Measurements from ENCODE around the gene MRPL54. TPM values are rescaled to one million over a fixed set of nuclear protein-coding genes. Genes with fewer than 3 reads are reported as not detected.

Gene MRPL54
- total RNA-seq, 1 donor from 2014 or later = 34.4 TPM

GRCh38 chr19:3725121-3725520 is 37.4 kb upstream of the MRPL54 start:
- Histone ChIP-seq H3K4me1 (ENCODE audit: control insufficient read depth in 3 of 3, insufficient read depth in 3 of 3, low read length in 3 of 3) (peaks cover 0 to 7% (median 2%) of the 10 kb centered on the region in 3 donors), H3K9me3 (ENCODE audit: control insufficient read depth in 3 of 3, low read length in 3 of 3) (no peaks in the 10 kb centered on the region), H3K9ac (ENCODE audit: low read depth in 1 of 3, low read length in 3 of 3) (no peak overlapping the region), H3K36me3 (ENCODE audit: control insufficient read depth in 3 of 3, insufficient read depth in 3 of 3, low read length in 3 of 3) (no peaks in the 10 kb centered on the region), H3K4me3 (ENCODE audit: low read length in 3 of 3) (no peak overlapping the region), H3K27me3 (ENCODE audit: control insufficient read depth in 3 of 3, insufficient read depth in 3 of 3, low read length in 3 of 3) (peaks cover 26 to 41% (median 31%) of the 10 kb centered on the region in 3 donors), H3K27ac (ENCODE audit: low read depth, low read length) (no peak overlapping the region)

GRCh38 chr19:3725640-3726310 is 36.7 kb upstream of the MRPL54 start:
- H3K36me3 ChIP-seq (ENCODE audit: control insufficient read depth in 3 of 3, insufficient read depth in 3 of 3, low read length in 3 of 3) = no peaks in the 10 kb centered on the region
- no peaks in the 10 kb centered on the region for H3K9me3 ChIP-seq (ENCODE audit: control insufficient read depth in 3 of 3, low read length in 3 of 3)
- H3K4me3 ChIP-seq (ENCODE audit: low read length in 3 of 3) = no peak overlapping the region
- H3K27me3 ChIP-seq (ENCODE audit: control insufficient read depth in 3 of 3, insufficient read depth in 3 of 3, low read length in 3 of 3) = peaks cover 20 to 35% (median 25%) of the 10 kb centered on the region in 3 donors
- H3K4me1 ChIP-seq (ENCODE audit: control insufficient read depth in 3 of 3, insufficient read depth in 3 of 3, low read length in 3 of 3) = peaks cover 0 to 7% (median 2%) of the 10 kb centered on the region in 3 donors
- peak overlapping the region in 1 of 3 donors; percentile 33 for H3K9ac ChIP-seq (ENCODE audit: low read depth in 1 of 3, low read length in 3 of 3)
- H3K27ac ChIP-seq (ENCODE audit: low read depth, low read length) = no peak overlapping the region

GRCh38 chr19:3730457-3730958 is 32.0 kb upstream of the MRPL54 start:
- no peak overlapping the region for H3K9ac ChIP-seq (ENCODE audit: low read depth in 1 of 3, low read length in 3 of 3)
- no peaks in the 10 kb centered on the region for H3K9me3 ChIP-seq (ENCODE audit: control insufficient read depth in 3 of 3, low read length in 3 of 3)
- peaks cover 2 to 14% (median 5%) of the 10 kb centered on the region in 3 donors for H3K27me3 ChIP-seq (ENCODE audit: control insufficient read depth in 3 of 3, insufficient read depth in 3 of 3, low read length in 3 of 3)
- no peak overlapping the region for H3K4me3 ChIP-seq (ENCODE audit: low read length in 3 of 3)
- H3K4me1 ChIP-seq (ENCODE audit: control insufficient read depth in 3 of 3, insufficient read depth in 3 of 3, low read length in 3 of 3) = no peaks in the 10 kb centered on the region
- no peak overlapping the region for H3K27ac ChIP-seq (ENCODE audit: low read depth, low read length)
- no peaks in the 10 kb centered on the region for H3K36me3 ChIP-seq (ENCODE audit: control insufficient read depth in 3 of 3, insufficient read depth in 3 of 3, low read length in 3 of 3)

- H3K4me1 ChIP-seq (ENCODE audit: control insufficient read depth in 3 of 3, insufficient read depth in 3 of 3, low read length in 3 of 3) = no peaks in the 10 kb centered on the region
- no peaks in the 10 kb centered on the region for H3K36me3 ChIP-seq (ENCODE audit: control insufficient read depth in 3 of 3, insufficient read depth in 3 of 3, low read length in 3 of 3)
- no peak overlapping the region for H3K27ac ChIP-seq (ENCODE audit: low read depth, low read length)
- no peak overlapping the region for H3K4me3 ChIP-seq (ENCODE audit: low read length in 3 of 3)
- peaks cover 9 to 16% (median 9%) of the 10 kb centered on the region in 3 donors for H3K27me3 ChIP-seq (ENCODE audit: control insufficient read depth in 3 of 3, insufficient read depth in 3 of 3, low read length in 3 of 3)
- no peaks in the 10 kb centered on the region for H3K9me3 ChIP-seq (ENCODE audit: control insufficient read depth in 3 of 3, low read length in 3 of 3)
- H3K9ac ChIP-seq (ENCODE audit: low read depth in 1 of 3, low read length in 3 of 3) = no peak overlapping the region
These were observed 30.4 kb upstream of the MRPL54 start for GRCh38 chr19:3732108-3732507.

DNA sequence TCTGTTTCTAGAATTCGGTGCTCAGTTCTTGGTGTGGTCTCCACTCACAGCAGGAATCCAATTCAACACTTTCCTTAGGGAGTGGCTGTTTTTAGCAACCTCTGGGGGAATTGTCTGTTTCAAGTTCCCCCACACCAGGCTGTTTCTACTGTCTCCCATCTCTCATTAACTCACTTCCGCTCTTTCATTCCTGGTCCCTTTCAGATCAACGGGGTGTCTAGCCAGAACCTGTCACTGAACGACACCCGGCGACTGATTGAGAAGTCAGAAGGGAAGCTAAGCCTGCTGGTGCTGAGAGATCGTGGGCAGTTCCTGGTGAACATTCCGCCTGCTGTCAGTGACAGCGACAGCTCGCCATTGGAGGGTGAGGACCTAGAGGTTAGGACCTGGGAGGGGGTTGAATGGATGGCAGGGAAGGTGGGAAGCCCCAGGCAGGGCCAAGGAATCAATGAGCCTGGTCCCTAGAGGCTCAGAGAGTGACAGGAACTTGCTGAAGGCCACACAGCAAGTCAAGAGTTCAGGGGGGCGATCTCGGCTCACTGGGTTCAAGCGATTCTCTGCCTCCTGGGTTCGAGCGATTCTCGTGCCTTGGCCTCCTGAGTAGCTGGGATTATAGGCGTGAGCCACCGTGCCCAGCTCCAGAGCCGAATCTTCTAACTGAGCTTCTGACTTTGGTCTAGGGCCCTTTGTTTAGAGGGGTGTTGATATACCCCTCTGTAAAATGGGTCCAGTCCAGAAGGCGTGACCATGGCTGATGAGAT is 28.8 kb upstream of the MRPL54 start:
- H3K9ac ChIP-seq (ENCODE audit: low read depth in 1 of 3, low read length in 3 of 3) = no peak overlapping the region
- H3K27me3 ChIP-seq (ENCODE audit: control insufficient read depth in 3 of 3, insufficient read depth in 3 of 3, low read length in 3 of 3) = peaks cover 19 to 23% (median 22%) of the 10 kb centered on the region in 3 donors
- no peak overlapping the region for H3K4me3 ChIP-seq (ENCODE audit: low read length in 3 of 3)
- no peaks in the 10 kb centered on the region for H3K9me3 ChIP-seq (ENCODE audit: control insufficient read depth in 3 of 3, low read length in 3 of 3)
- H3K27ac ChIP-seq (ENCODE audit: low read depth, low read length) = no peak overlapping the region
- H3K36me3 ChIP-seq (ENCODE audit: control insufficient read depth in 3 of 3, insufficient read depth in 3 of 3, low read length in 3 of 3) = no peaks in the 10 kb centered on the region
- no peaks in the 10 kb centered on the region for H3K4me1 ChIP-seq (ENCODE audit: control insufficient read depth in 3 of 3, insufficient read depth in 3 of 3, low read length in 3 of 3)

- Histone ChIP-seq H3K4me1 (ENCODE audit: control insufficient read depth in 3 of 3, insufficient read depth in 3 of 3, low read length in 3 of 3) (no peaks in the 10 kb centered on the region), H3K36me3 (ENCODE audit: control insufficient read depth in 3 of 3, insufficient read depth in 3 of 3, low read length in 3 of 3) (no peaks in the 10 kb centered on the region), H3K9me3 (ENCODE audit: control insufficient read depth in 3 of 3, low read length in 3 of 3) (no peaks in the 10 kb centered on the region), H3K27me3 (ENCODE audit: control insufficient read depth in 3 of 3, insufficient read depth in 3 of 3, low read length in 3 of 3) (peaks cover 19 to 23% (median 22%) of the 10 kb centered on the region in 3 donors), H3K9ac (ENCODE audit: low read depth in 1 of 3, low read length in 3 of 3) (no peak overlapping the region), H3K4me3 (ENCODE audit: low read length in 3 of 3) (no peak overlapping the region), H3K27ac (ENCODE audit: low read depth, low read length) (no peak overlapping the region)
These were observed 28.2 kb upstream of the MRPL54 start for GRCh38 chr19:3734310-3734600.

DNA sequence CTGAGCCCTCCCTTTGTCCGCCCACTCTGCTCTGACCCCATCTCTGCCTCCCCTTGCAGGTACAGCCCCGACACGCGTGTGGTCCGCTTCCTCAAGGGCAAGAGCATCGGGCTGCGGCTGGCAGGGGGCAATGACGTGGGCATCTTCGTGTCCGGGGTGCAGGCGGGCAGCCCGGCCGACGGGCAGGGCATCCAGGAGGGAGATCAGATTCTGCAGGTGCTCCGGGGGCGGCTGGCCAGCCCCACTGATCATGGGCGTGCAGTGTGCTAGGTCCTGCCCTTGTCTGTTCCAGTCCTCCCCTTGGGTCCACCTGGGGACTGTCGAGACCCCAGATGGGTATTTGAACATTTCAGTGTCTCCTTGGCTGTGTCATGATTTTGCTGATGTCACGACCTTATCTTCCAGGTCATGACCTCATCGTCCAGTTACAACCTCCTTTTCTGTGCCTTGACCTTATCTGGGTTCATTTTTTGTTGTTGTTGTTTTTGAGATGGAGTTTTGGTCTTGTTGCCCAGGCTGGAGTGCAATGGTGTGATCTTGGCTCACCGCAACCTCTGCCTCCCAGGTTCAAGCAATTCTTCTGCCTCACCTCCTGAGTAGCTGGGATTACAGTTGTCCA is 26.3 kb upstream of the MRPL54 start:
- H3K36me3 ChIP-seq (ENCODE audit: control insufficient read depth in 3 of 3, insufficient read depth in 3 of 3, low read length in 3 of 3) = no peaks in the 10 kb centered on the region
- no peaks in the 10 kb centered on the region for H3K9me3 ChIP-seq (ENCODE audit: control insufficient read depth in 3 of 3, low read length in 3 of 3)
- no peak overlapping the region for H3K9ac ChIP-seq (ENCODE audit: low read depth in 1 of 3, low read length in 3 of 3)
- peaks cover 19 to 23% (median 22%) of the 10 kb centered on the region in 3 donors for H3K27me3 ChIP-seq (ENCODE audit: control insufficient read depth in 3 of 3, insufficient read depth in 3 of 3, low read length in 3 of 3)
- no peak overlapping the region for H3K4me3 ChIP-seq (ENCODE audit: low read length in 3 of 3)
- no peak overlapping the region for H3K27ac ChIP-seq (ENCODE audit: low read depth, low read length)
- no peaks in the 10 kb centered on the region for H3K4me1 ChIP-seq (ENCODE audit: control insufficient read depth in 3 of 3, insufficient read depth in 3 of 3, low read length in 3 of 3)

GRCh38 chr19:3737487-3738205 is 24.8 kb upstream of the MRPL54 start:
- Histone ChIP-seq H3K27ac (ENCODE audit: low read depth, low read length) (no peak overlapping the region), H3K9ac (ENCODE audit: low read depth in 1 of 3, low read length in 3 of 3) (no peak overlapping the region), H3K27me3 (ENCODE audit: control insufficient read depth in 3 of 3, insufficient read depth in 3 of 3, low read length in 3 of 3) (peaks cover 19 to 23% (median 22%) of the 10 kb centered on the region in 3 donors), H3K9me3 (ENCODE audit: control insufficient read depth in 3 of 3, low read length in 3 of 3) (no peaks in the 10 kb centered on the region), H3K4me3 (ENCODE audit: low read length in 3 of 3) (no peak overlapping the region), H3K36me3 (ENCODE audit: control insufficient read depth in 3 of 3, insufficient read depth in 3 of 3, low read length in 3 of 3) (no peaks in the 10 kb centered on the region), H3K4me1 (ENCODE audit: control insufficient read depth in 3 of 3, insufficient read depth in 3 of 3, low read length in 3 of 3) (no peaks in the 10 kb centered on the region)

GRCh38 chr19:3738477-3739220 is 23.8 kb upstream of the MRPL54 start:
- Histone ChIP-seq H3K36me3 (ENCODE audit: control insufficient read depth in 3 of 3, insufficient read depth in 3 of 3, low read length in 3 of 3) (no peaks in the 10 kb centered on the region), H3K9me3 (ENCODE audit: control insufficient read depth in 3 of 3, low read length in 3 of 3) (peaks cover 0 to 2% (median 0%) of the 10 kb centered on the region in 3 donors), H3K27me3 (ENCODE audit: control insufficient read depth in 3 of 3, insufficient read depth in 3 of 3, low read length in 3 of 3) (peaks cover 18 to 23% (median 22%) of the 10 kb centered on the region in 3 donors), H3K9ac (ENCODE audit: low read depth in 1 of 3, low read length in 3 of 3) (no peak overlapping the region), H3K4me1 (ENCODE audit: control insufficient read depth in 3 of 3, insufficient read depth in 3 of 3, low read length in 3 of 3) (no peaks in the 10 kb centered on the region), H3K27ac (ENCODE audit: low read depth, low read length) (no peak overlapping the region), H3K4me3 (ENCODE audit: low read length in 3 of 3) (no peak overlapping the region)
